ENCODE measurements around the gene OR7D2.

Gene OR7D2

GRCh38 chr19:9148697-9149096, 30.1 kb upstream of the OR7D2 start:
- no peak overlapping the region for H3K4me3 ChIP-seq (ENCODE audit: low read length)
- no peak for DNase-seq (ENCODE audit: low read depth)
- no peak for TF ChIP-seq CTCF (conservative IDR thresholded peaks at IDR 0.05; ENCODE audit: low read depth, low read length)

- DNase-seq (ENCODE audit: low read depth) = no peak
- no peak overlapping the region for H3K4me3 ChIP-seq (ENCODE audit: low read length)
- no peak for TF ChIP-seq CTCF (conservative IDR thresholded peaks at IDR 0.05; ENCODE audit: low read depth, low read length)
These were observed 28.8 kb upstream of the OR7D2 start for GRCh38 chr19:9149997-9150396.

- DNase-seq (ENCODE audit: low read depth) = no peak
- TF ChIP-seq CTCF (conservative IDR thresholded peaks at IDR 0.05; ENCODE audit: low read depth, low read length) = no peak
- H3K4me3 ChIP-seq (ENCODE audit: low read length) = no peak overlapping the region
These were observed 28.1 kb upstream of the OR7D2 start for GRCh38 chr19:9150650-9151049.

GRCh38 chr19:9151367-9151766, 27.4 kb upstream of the OR7D2 start:
- no peak for DNase-seq (ENCODE audit: low read depth)
- no peak for TF ChIP-seq CTCF (conservative IDR thresholded peaks at IDR 0.05; ENCODE audit: low read depth, low read length)
- H3K4me3 ChIP-seq (ENCODE audit: low read length) = no peak overlapping the region

- no peak for TF ChIP-seq CTCF (conservative IDR thresholded peaks at IDR 0.05; ENCODE audit: low read depth, low read length)
- DNase-seq (ENCODE audit: low read depth) = no peak
- H3K4me3 ChIP-seq (ENCODE audit: low read length) = no peak overlapping the region
These were observed 23.2 kb upstream of the OR7D2 start for GRCh38 chr19:9155591-9155990.

- H3K4me3 ChIP-seq (ENCODE audit: low read length) = no peak overlapping the region
- DNase-seq (ENCODE audit: low read depth) = no peak
- no peak for TF ChIP-seq CTCF (conservative IDR thresholded peaks at IDR 0.05; ENCODE audit: low read depth, low read length)
These were observed 22.5 kb upstream of the OR7D2 start for GRCh38 chr19:9156304-9156703.

- TF ChIP-seq CTCF (conservative IDR thresholded peaks at IDR 0.05; ENCODE audit: low read depth, low read length) = no peak
- H3K4me3 ChIP-seq (ENCODE audit: low read length) = no peak overlapping the region
- no peak for DNase-seq (ENCODE audit: low read depth)
These were observed 18.9 kb upstream of the OR7D2 start for GRCh38 chr19:9159891-9160290.

Data from retinal pigment epithelial cell (primary cell).